Loucy (cell line): ENCODE measurements around the gene PLA2G2F.

Experiments
- H2AFZ ChIP-seq: fragments of 200-600 bp; sonication (generic); 2 replicates; pipeline ENCODE4 v1.6.0; 2016; ENCODE audit warnings: antibody characterized with exemption, mild to moderate bottlenecking, low read length, moderate library complexity
- H3F3A ChIP-seq: fragments of 200-600 bp; 2 replicates; pipeline ENCODE4 v1.6.0; 2016; ENCODE audit warnings: antibody characterized with exemption, low read depth, mild to moderate bottlenecking
- H3K27me3 ChIP-seq: fragments of 200-600 bp; sonication (generic); 2 replicates; pipeline ENCODE4 v1.6.1; 2014; ENCODE audit warnings: low read length, mild to moderate bottlenecking; ENCODE audit not compliant: insufficient read depth, poor library complexity, severe bottlenecking
- H3K36me3 ChIP-seq: fragments of 200-600 bp; sonication (generic); 2 replicates; pipeline ENCODE4 v1.6.1; 2016; ENCODE audit warnings: low read length; ENCODE audit not compliant: insufficient read depth
- H3K4me1 ChIP-seq: fragments of 200-600 bp; sonication (generic); 2 replicates; pipeline ENCODE4 v1.5.1; 2014; ENCODE audit warnings: low read length, mild to moderate bottlenecking; ENCODE audit not compliant: insufficient read depth, poor library complexity, severe bottlenecking
- H3K4me2 ChIP-seq: fragments of 200-600 bp; sonication (generic); 2 replicates; pipeline ENCODE4 v1.6.0; 2014; ENCODE audit warnings: antibody characterized with exemption, low read length, low read depth, mild to moderate bottlenecking; ENCODE audit not compliant: poor library complexity, severe bottlenecking
- H3K4me3 ChIP-seq: fragments of 200-600 bp; sonication (generic); 2 replicates; pipeline ENCODE4 v1.5.1; 2014; ENCODE audit warnings: low read length, mild to moderate bottlenecking, mixed read lengths; ENCODE audit not compliant: poor library complexity, severe bottlenecking
- H3K79me2 ChIP-seq: fragments of 200-600 bp; sonication (generic); 2 replicates; pipeline ENCODE4 v1.6.1; 2014; ENCODE audit warnings: low read length; ENCODE audit not compliant: insufficient read depth
- H3K9ac ChIP-seq: fragments of 200-600 bp; sonication (generic); 2 replicates; pipeline ENCODE4 v1.6.0; 2014; ENCODE audit warnings: mild to moderate bottlenecking, low read depth, low read length, moderate library complexity; ENCODE audit not compliant: poor library complexity, severe bottlenecking
- H3K9me2 ChIP-seq: fragments of 200-600 bp; sonication (generic); replicated peaks from 2 replicates; pipeline ENCODE4 v1.6.1; 2016; ENCODE audit warnings: low read depth, low read length, mixed read lengths
- H3K9me3 ChIP-seq: fragments of 200-600 bp; sonication (generic); 2 replicates; pipeline ENCODE4 v1.6.1; 2014; ENCODE audit warnings: mild to moderate bottlenecking, antibody characterized with exemption, low read length, low read depth; ENCODE audit not compliant: insufficient read depth
- H4K20me1 ChIP-seq: fragments of 200-600 bp; sonication (generic); 2 replicates; pipeline ENCODE4 v1.6.0; 2014; ENCODE audit warnings: antibody characterized with exemption, low read length, mild to moderate bottlenecking; ENCODE audit not compliant: insufficient read depth, poor library complexity, severe bottlenecking
- EZH2phosphoT487 ChIP-seq: fragments of 200-600 bp; IDR thresholded peaks from 2 replicates; pipeline ENCODE4 v1.6.1; 2018; ENCODE audit warnings: antibody characterized with exemption, mild to moderate bottlenecking, moderate library complexity, borderline replicate concordance
- TF ChIP-seq, protein P1 (sequence below): fragments of 200-600 bp; sonication (generic); conservative IDR thresholded peaks from 2 replicates; pipeline ENCODE4 v1.5.1; 2014; ENCODE audit warnings: mild to moderate bottlenecking, antibody characterized with exemption, low read length

Gene PLA2G2F

DNA sequence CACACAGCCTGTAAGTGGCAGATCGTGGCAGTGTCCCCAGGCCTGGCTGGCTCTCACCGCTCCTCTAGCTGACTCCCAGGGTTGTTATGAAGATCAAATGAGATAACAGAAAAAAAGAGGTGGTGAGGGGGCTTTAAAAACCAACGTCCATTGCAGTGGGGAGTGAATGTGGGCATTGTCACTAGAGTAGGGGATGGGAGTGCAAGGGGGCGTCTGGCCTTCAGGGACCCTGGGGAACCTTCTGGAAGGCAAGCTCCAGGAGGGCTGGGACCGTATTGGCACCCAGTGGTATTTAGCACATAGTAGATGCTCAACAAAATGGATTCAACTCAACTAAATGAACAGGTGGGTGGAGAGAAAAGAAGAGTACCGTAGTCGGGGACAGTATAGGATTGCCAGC, 23.2 kb upstream of the PLA2G2F start:
- Histone ChIP-seq H3K79me2 (no peaks in the 10 kb centered on the region), H3K4me3 (no peak overlapping the region), H3F3A (no peaks in the 10 kb centered on the region), H2AFZ (no peak overlapping the region), H3K27me3 (no peaks in the 10 kb centered on the region), H3K4me2 (no peak overlapping the region), H3K9me3 (no peaks in the 10 kb centered on the region), H3K9me2 (no peaks in the 10 kb centered on the region), H3K9ac (no peak overlapping the region), H3K4me1 (no peaks in the 10 kb centered on the region), H3K36me3 (no peaks in the 10 kb centered on the region), H4K20me1 (no peaks in the 10 kb centered on the region)
- TF ChIP-seq, protein P1, sequence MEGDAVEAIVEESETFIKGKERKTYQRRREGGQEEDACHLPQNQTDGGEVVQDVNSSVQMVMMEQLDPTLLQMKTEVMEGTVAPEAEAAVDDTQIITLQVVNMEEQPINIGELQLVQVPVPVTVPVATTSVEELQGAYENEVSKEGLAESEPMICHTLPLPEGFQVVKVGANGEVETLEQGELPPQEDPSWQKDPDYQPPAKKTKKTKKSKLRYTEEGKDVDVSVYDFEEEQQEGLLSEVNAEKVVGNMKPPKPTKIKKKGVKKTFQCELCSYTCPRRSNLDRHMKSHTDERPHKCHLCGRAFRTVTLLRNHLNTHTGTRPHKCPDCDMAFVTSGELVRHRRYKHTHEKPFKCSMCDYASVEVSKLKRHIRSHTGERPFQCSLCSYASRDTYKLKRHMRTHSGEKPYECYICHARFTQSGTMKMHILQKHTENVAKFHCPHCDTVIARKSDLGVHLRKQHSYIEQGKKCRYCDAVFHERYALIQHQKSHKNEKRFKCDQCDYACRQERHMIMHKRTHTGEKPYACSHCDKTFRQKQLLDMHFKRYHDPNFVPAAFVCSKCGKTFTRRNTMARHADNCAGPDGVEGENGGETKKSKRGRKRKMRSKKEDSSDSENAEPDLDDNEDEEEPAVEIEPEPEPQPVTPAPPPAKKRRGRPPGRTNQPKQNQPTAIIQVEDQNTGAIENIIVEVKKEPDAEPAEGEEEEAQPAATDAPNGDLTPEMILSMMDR = no peak
- no peak for TF ChIP-seq EZH2phosphoT487

DNA sequence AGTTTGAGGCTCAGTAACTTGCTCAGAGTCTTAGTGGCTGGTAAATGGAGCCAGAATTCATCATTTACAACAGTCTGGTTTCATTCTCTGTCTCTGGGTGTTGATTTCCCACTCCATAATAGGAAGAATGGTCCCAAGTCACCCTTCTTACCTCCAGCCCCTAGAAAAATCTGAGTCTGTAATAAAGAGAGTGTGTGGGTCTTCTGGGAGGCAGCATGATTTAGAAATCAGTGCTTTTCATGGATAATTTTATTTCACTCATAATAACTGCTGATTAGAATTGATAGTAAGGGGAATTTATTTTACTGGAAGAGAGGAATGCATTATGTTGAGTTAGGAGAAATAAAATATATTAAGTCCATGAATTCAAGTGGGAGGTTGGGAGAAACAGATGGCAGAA, 21.9 kb upstream of the PLA2G2F start:
- no peak overlapping the region for H3K4me3 ChIP-seq
- no peaks in the 10 kb centered on the region for H3K4me1 ChIP-seq
- H3K27me3 ChIP-seq = no peaks in the 10 kb centered on the region
- TF ChIP-seq, protein P1 = no peak
- no peak for TF ChIP-seq EZH2phosphoT487
- no peaks in the 10 kb centered on the region for H3K9me2 ChIP-seq
- H2AFZ ChIP-seq = no peak overlapping the region
- no peaks in the 10 kb centered on the region for H3F3A ChIP-seq
- no peak overlapping the region for H3K4me2 ChIP-seq
- no peaks in the 10 kb centered on the region for H3K9me3 ChIP-seq
- H4K20me1 ChIP-seq = no peaks in the 10 kb centered on the region
- H3K79me2 ChIP-seq = no peaks in the 10 kb centered on the region
- no peak overlapping the region for H3K9ac ChIP-seq
- no peaks in the 10 kb centered on the region for H3K36me3 ChIP-seq

GRCh38 chr1:20119347-20119746, 19.8 kb upstream of the PLA2G2F start, which contains the start of gene PLA2G2D:
Gene PLA2G2D (minus strand): TSS chr1:20119536. CDS start chr1:20119498, 38 bp downstream.
- Histone ChIP-seq H3K36me3 (no peaks in the 10 kb centered on the region), H3K4me1 (no peaks in the 10 kb centered on the region), H2AFZ (no peak within 1 kb of the TSS), H3K27me3 (no peaks in the 10 kb centered on the region), H3K4me2 (no peak within 1 kb of the TSS), H3K4me3 (no peak within 1 kb of the TSS), H3K9me2 (no peaks in the 10 kb centered on the region), H3K9me3 (no peaks in the 10 kb centered on the region), H3F3A (no peaks in the 10 kb centered on the region), H3K9ac (no peak within 1 kb of the TSS), H3K79me2 (no peaks in the 10 kb centered on the region), H4K20me1 (no peaks in the 10 kb centered on the region)
- TF ChIP-seq, protein P1 = no peak
- TF ChIP-seq EZH2phosphoT487 = no peak
